ENCODE data around the gene RAB3IP.

RAB3IP gene, protein sequence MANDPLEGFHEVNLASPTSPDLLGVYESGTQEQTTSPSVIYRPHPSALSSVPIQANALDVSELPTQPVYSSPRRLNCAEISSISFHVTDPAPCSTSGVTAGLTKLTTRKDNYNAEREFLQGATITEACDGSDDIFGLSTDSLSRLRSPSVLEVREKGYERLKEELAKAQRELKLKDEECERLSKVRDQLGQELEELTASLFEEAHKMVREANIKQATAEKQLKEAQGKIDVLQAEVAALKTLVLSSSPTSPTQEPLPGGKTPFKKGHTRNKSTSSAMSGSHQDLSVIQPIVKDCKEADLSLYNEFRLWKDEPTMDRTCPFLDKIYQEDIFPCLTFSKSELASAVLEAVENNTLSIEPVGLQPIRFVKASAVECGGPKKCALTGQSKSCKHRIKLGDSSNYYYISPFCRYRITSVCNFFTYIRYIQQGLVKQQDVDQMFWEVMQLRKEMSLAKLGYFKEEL

DNA sequence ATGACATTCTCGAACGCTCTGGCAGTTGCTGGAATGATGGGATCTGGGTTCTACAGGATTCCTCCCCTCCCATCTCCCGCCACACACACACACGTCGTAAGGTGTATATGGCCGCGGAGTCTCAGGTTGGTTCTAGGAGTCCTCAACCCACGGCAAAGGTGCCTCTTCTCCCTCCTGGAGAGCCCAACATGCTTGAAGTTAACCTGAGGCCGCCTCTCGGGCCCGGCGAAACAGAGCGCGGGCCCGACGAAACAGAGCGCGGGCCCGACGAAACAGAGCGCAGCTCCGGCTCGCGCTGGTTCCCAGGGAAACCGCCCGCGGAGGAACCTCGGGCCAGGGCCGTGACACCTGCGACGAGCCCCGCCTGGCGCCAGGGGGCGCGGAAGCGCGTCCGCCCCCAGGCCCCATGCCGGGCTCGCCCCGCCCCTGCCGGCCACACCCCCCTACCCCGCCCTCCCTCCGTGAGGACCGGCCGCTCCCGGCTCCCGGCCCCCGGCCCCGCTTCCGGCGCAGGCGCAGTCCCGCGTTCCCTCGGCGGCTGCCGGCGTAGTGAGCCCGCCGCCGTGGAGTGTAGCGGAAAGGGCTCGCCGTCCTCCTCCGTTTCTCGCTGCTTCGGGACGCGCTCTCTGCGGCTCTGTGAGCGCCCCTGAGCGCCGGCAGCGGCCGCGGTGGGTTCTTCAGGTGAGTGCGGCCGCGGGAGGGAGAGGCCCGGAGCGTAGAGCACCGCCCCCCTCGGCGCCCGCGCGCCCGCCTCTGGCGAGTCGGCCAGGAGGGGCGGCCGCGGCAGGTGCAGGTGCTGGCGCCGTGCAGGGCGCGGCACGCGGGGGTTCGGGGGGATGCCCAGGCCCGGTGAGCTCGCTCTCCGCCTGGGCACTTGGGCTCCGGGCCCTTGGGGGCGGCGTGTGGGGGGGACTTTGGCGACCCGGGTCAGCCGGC, at the start of gene RAB3IP:
TSS of gene RAB3IP (plus strand) at position 510 of the 936 bp plus-strand sequence. CDS start 16,549 bp downstream, outside the sequence.
- DNase-seq = peak; percentile 91

- DNase-seq = no peak
These were observed 49.0 kb upstream of the RAB3IP start for GRCh38 chr12:69689638-69690037.

GRCh38 chr12:69694123-69694522, 44.5 kb upstream of the RAB3IP start:
- DNase-seq = no peak

- no peak for DNase-seq
These were observed 40.6 kb upstream of the RAB3IP start for GRCh38 chr12:69698054-69698453.

DNA sequence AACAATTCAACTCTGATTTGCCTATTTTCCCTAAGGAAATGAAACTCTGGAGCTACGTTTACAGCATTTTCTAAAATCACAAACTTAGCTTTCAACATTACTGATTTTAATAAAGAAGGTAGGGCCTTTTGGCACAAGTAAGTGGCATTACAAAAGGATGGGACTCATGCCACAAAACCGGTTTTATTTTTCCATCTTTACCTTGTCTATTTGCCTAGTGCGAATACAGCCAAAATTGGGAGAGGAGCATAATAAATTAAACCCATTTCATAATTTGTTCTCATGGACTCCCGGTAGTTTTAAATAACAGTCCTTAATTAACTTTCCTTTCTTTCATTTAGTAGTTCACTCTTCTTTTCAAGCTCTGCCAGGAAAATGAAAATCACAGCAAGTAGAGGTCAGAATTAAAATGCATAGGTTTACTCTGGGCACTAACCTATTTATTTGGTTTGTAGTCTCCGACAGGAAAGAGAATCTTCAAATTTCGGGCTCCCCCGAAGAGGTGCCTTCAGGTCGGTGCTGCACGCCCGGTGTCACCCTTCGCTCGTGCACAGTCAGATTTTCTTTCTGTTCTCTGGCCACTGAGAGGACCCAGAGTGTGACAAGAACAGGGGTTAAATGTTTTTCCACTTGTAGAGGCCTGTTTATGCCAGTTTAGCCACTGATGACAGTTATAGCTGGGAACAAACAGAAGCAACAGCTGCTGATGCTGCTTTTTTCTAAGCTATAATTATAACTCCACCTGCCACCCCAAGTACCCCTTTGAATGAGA, 39.7 kb upstream of the RAB3IP start, which contains the start of gene BEST3:
TSS of gene BEST3 (minus strand) at position 535 of the 772 bp plus-strand sequence. CDS start 1,505 bp downstream, outside the sequence.
- DNase-seq = peak; percentile 27

- no peak for DNase-seq
These were observed 36.8 kb upstream of the RAB3IP start for GRCh38 chr12:69701826-69702225.

DNA sequence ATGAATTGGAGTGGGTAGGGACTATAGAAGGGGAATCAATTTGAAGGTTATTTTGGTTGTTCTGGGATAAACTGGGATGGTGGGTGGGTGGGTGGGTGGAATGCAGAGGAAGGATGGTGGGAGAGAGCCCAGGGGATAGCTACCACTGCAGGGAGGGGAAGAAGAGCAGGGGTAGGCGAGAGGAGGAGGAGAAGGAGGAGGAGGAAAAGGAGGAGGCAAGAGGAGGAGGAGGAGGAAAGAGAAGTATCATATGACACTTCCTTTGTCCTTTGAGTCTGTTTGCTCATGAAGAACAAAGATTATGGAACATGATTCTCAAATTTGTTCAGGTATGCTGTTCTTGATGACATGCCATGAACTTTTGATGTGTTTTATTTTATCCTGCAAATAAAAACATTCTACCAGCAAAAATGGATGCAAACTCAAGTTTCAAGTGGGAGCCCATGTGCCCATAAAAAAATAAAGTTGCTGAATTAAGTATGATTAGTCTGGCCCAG, 35.5 kb upstream of the RAB3IP start:
- no peak for DNase-seq

- no peak for DNase-seq
These were observed 34.3 kb upstream of the RAB3IP start for GRCh38 chr12:69704357-69704756.

DNA sequence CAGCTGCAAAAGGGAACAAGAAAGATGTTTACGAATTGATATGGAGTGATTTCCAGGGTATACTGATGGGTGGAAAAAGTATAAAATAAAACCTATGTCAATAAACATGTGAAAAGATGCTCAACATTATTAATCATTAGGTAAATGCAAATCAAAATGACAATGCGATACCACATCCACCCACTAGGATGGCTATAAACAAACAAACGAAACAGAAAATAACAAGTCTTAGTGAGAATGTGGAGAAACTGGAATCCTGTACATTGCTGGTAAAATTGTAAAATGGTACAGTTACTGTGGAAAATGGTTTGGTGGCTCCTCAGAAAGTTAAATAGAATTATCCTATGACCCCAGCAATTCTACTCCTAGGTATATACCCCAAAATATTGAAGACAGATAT, 30.0 kb upstream of the RAB3IP start:
- DNase-seq = no peak

GRCh38 chr12:69712826-69713225, 25.8 kb upstream of the RAB3IP start:
- no peak for DNase-seq

DNA sequence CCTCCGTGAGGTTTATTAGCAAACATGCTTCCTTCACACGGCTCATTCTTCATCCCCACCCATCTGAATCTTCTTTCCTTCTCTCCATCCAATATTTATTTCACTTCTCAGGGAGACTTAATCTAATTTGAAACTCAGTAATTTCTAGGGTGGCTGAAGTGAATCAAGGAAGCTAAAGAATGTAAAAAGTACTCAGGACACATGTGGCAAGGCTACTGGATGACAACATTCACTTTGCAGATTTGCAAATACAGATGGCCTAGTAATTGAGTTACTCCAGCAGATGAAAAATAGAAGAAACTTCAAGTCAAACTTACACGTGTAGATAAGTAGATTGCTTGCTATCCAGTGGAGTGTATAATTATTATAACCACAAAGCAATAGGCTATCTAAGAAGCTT, 24.1 kb upstream of the RAB3IP start:
- no peak for DNase-seq

DNA sequence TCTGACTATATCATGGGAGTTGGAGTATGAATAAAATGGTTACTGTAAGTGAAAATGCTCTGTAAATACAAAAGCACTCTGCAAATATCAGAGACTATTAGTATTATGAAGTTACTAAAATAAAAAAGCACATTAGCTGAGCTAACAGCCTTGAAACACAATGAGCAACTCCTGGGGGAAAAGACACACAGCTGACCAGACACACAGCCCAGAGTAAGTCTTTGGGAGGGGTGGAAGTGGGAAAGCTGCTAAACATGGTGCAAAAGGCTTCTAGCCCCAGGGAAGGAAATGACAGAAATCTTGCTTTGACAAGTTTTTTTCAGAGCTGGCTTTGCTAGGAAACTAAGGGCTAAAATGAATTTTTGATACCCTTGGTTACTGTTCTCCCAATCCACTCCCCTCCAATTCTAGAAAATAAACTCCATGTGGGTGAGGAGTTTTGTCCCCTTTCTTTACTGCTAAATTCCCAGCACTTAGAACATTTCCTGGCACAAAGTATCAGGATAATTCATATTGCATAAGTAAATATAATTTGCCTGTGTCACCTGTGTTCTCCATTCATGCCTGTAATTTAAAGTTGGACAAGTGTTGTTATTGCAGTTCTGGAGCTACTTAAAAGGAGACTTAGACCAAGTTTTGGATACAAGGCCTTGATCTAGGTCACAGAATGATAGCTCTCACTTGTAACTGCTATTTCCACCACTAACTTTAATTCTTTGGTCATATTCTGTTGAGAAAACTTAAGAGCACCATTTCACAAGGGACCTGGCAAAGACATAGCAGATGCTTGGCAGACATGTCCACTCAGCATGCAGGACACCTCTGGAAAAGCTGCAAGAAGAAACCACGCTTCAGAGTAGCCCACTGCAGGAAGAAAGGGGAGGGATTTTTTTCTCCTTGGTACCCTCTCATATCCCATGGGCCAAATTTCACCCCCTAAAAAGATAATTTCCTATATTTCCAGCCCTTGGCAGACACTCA, 19.0 kb upstream of the RAB3IP start:
- DNase-seq = no peak

DNA sequence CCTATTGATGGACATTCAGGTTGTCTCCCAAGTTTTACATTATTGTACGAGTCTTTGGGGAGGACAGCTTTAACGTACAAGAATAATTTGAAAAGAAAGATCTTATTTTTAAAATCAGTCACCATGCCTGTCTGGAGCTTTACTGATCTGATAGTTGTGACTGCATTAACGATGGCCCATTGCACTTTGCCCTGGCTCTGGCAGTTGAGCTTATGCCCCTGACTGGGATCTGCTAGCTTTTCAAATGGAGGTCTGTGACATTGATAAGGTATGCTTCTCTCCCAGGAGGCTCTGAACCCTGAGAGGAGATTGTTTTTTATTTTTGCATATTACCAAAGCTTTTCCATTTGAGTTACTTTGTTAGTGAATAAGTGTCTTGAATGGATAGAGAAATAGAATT, 17.9 kb upstream of the RAB3IP start:
- no peak for DNase-seq

- DNase-seq = no peak
These were observed 11.7 kb upstream of the RAB3IP start for GRCh38 chr12:69726922-69727321.

DNA sequence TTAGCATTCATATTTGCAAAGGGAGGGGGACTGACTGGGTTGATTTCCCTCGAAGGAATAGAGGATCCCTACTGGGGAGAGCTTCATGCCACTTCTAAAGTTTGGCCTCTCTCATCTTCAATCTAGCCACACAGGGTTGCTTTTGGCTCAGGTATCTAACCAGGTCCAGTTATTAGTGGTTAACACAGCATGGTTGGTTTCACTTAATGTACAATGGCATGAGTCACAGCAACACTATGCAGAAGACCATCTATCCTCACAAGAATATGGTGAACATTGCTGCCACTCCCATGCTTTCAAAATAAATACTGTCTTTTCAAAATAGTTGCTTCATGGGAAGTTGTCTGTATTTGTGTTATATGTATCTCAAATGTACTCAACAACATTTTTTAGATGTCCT, 6.6 kb upstream of the RAB3IP start:
- DNase-seq = no peak

DNA sequence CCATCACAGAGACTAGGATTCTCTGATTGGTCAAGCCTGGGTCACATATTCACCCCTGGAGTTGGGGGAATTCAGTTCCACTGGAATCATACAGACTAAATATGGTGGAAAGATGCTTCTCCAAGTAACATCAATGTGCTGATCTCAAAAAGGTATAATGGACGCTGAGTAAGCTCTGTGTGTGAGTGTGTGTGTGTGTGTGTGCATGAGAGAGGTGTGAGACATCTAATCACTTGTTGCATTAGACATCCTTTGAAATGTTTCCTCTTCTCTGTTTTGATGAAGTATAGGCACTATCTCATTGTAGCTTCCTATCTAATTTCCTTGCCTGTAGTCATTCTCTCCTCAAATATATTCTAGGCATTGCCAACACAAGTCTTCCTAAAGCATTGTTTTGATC, 5.0 kb upstream of the RAB3IP start:
- no peak for DNase-seq

DNA sequence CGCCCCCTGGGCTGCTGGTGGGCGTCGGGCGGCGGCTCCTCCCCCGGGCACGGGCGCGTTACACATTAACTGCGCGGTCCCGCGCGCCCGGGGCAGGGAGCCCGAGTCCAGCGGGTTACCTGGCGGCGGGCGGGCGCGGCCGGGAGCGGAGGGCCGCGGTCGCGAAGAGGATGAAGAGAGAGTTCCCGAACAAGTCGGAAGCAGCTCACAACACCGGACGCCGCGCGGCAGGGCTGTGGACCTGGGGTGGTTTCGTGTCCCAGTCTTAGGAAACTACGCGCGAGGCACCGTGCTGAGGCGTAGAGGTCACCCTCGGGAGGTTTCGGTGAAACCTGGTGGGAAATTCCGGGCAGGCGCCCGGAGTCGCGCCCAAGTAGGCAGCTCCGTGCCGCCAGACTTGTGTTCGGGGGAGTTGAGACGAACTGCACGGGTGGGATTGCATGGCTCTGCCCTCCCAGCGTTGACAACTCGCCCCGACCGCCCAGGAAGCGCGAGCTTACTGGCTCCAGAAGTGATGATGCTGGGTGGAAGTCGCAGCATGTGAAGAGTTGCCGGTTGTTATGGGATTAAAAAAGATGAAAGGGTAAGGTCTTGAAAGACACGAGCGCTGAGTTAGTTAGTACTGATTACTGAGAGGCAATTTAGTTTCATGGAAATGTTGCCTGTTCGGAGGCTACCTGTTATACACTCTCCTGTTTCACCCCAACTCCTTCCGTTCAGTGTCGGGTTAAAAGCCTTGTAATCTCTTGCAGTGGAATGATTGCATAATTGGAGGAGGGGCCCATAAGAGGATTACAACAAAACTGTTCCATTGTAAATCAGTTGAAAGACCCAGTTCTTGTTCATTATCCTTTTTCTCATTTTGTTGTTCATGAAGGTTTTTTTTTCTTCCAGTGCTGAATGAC, 879 bp downstream of the RAB3IP start:
- peak; percentile 35 for DNase-seq

GRCh38 chr12:69744109-69744508, 5.4 kb downstream of the RAB3IP start:
- DNase-seq = no peak

DNA sequence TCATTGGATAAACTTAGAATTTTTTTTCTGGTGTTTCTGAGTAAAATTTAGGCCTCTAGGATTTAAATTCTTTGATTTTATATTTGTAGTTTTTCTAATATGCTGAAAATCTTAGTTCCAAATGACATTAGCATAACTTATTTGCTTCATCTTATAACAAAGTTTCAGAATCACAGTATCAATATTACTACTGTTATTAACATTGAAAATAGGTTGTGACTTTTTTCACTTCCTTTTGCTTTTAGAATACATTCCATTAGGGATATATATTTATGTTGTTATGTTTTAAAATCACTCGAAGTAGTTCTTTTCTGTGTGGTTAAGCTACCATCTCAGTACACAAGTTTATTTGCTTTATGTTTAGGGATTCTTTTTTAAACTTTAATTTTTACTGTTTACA, 12.8 kb downstream of the RAB3IP start:
- no peak for DNase-seq

DNA sequence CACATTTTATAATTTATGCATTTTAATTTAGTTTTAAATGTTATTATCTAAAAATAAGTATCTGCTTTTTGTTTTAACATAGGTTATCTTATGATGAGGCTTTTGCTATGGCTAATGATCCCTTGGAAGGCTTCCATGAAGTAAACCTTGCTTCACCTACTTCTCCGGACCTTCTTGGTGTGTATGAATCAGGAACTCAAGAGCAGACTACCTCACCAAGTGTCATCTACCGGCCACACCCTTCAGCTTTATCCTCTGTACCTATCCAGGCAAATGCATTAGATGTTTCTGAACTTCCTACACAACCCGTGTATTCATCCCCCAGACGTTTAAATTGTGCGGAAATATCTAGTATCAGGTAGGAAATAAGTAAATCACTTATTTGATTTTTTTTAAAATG, 16.6 kb downstream of the RAB3IP start:
- no peak for DNase-seq

Data from right hindlimb (tissue), 1 donor.